Measurements from ENCODE around the gene FGF2. TPM values are rescaled to one million over a fixed set of nuclear protein-coding genes. Genes with fewer than 3 reads are reported as not detected.

Gene FGF2
- total RNA-seq, 1 donor from 2014 or later = 20.8 TPM

DNA sequence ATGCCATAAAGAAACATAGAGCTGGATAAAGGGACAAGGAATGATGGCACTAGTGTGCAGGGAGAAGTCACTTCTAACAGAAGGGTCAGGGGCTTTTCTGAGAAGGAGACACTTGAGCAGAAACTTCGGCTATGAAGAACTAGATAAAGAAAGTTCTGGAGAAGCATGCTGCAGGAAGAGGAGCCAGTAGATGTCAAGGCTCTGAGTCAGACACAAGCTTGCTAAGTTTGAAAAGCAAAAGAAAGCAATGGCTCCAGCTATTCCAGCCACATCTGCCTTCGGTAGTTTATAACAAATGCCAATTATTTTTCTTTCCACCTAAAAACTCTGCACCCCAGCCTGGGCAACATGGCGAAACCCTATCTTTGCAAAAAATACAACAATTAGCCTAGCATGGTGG, 88.3 kb downstream of the FGF2 start:
- Histone ChIP-seq H3K27me3 (no peaks in the 10 kb centered on the region), H3K27ac (no peak overlapping the region), H3K4me1 (no peaks in the 10 kb centered on the region), H3K9me3 (no peaks in the 10 kb centered on the region), H3K36me3 (no peaks in the 10 kb centered on the region), H3K4me3 (no peak overlapping the region)
- intact Hi-C loops (cut with DNase I) = loop anchor here (1.0 to 10.0 kb wide), 3 partner anchors 158 to 250 kb away; partner anchors contain the start of gene BBS12
- DNase-seq (ENCODE audit: low spot score in 2 of 2) = no peak
- TF ChIP-seq, protein P1, sequence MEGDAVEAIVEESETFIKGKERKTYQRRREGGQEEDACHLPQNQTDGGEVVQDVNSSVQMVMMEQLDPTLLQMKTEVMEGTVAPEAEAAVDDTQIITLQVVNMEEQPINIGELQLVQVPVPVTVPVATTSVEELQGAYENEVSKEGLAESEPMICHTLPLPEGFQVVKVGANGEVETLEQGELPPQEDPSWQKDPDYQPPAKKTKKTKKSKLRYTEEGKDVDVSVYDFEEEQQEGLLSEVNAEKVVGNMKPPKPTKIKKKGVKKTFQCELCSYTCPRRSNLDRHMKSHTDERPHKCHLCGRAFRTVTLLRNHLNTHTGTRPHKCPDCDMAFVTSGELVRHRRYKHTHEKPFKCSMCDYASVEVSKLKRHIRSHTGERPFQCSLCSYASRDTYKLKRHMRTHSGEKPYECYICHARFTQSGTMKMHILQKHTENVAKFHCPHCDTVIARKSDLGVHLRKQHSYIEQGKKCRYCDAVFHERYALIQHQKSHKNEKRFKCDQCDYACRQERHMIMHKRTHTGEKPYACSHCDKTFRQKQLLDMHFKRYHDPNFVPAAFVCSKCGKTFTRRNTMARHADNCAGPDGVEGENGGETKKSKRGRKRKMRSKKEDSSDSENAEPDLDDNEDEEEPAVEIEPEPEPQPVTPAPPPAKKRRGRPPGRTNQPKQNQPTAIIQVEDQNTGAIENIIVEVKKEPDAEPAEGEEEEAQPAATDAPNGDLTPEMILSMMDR (IDR thresholded peaks at IDR 0.05) = no peak

DNA sequence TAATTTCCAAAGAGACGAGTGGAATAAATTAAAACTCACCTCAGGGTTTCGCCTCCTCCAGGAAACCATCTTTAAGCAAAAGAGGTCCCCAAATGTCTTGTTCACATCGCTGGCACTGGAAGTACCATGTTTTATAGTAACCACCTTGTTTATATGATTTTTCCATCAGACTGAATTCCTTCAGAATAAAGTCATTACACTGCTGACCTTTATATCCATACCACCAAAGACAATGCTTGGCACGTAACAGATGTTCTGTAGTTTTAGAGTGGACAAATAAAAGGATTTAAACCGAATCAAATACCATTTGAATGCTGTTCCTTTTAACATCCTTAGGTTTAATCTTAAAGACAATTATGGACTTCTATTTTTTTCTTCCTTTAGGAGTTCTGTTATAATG, 91.1 kb downstream of the FGF2 start:
- intact Hi-C loops (cut with DNase I) = loop anchor here (10.0 kb wide), 1 partner anchor 253 kb away; no protein-coding TSS in a partner anchor
- no peaks in the 10 kb centered on the region for H3K9me3 ChIP-seq
- no peaks in the 10 kb centered on the region for H3K27me3 ChIP-seq
- no peaks in the 10 kb centered on the region for H3K36me3 ChIP-seq
- H3K27ac ChIP-seq = no peak overlapping the region
- H3K4me1 ChIP-seq = peaks cover 3 to 4% of the 10 kb centered on the region in 2 donors
- TF ChIP-seq, protein P1 (IDR thresholded peaks at IDR 0.05) = no peak
- no peak for DNase-seq (ENCODE audit: low spot score in 2 of 2)
- no peak overlapping the region for H3K4me3 ChIP-seq

DNA sequence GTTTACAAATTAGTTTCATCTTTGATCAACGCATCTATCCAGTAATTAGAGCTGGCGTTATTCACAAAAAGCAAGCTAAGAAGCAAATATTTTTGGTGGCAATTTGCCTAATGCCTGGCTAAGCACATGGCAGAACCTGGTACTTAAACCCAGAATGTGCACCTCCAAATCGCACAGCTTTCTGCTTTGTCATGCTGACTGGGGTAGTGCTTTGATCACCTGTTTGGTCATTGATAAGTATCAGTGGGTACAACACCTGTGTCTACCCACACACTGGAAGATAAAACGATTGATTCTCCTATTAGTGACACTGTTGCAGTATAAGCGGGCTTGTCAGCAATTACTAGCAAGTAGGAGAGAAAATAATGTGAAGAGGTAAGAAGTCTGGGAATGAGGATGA, 93.8 kb downstream of the FGF2 start:
- TF ChIP-seq, protein P1 (IDR thresholded peaks at IDR 0.05) = no peak
- Histone ChIP-seq H3K27ac (no peak overlapping the region), H3K36me3 (no peaks in the 10 kb centered on the region), H3K4me1 (peaks cover 4 to 12% of the 10 kb centered on the region in 2 donors), H3K4me3 (no peak overlapping the region), H3K27me3 (no peaks in the 10 kb centered on the region), H3K9me3 (no peaks in the 10 kb centered on the region)
- intact Hi-C loops (cut with DNase I) = loop anchor here (5.0 kb wide), 1 partner anchor 93 kb away; the partner anchor contains the start of gene FGF2
- no peak for DNase-seq (ENCODE audit: low spot score in 2 of 2)

GRCh38 chr4:122921300-122921699, 94.7 kb downstream of the FGF2 start:
- no peak for DNase-seq (ENCODE audit: low spot score in 2 of 2)
- H3K4me3 ChIP-seq = peak overlapping the region; percentile 76 to 85
- H3K27me3 ChIP-seq = no peaks in the 10 kb centered on the region
- TF ChIP-seq, protein P1 (IDR thresholded peaks at IDR 0.05) = no peak
- no peaks in the 10 kb centered on the region for H3K9me3 ChIP-seq
- peak overlapping the region; percentile 71 to 77 for H3K27ac ChIP-seq
- H3K4me1 ChIP-seq = peaks cover 4 to 12% of the 10 kb centered on the region in 2 donors
- H3K36me3 ChIP-seq = no peaks in the 10 kb centered on the region
- intact Hi-C loops (cut with DNase I) = loop anchor here (5.0 kb wide), 1 partner anchor 94 kb away; the partner anchor contains the start of gene FGF2

DNA sequence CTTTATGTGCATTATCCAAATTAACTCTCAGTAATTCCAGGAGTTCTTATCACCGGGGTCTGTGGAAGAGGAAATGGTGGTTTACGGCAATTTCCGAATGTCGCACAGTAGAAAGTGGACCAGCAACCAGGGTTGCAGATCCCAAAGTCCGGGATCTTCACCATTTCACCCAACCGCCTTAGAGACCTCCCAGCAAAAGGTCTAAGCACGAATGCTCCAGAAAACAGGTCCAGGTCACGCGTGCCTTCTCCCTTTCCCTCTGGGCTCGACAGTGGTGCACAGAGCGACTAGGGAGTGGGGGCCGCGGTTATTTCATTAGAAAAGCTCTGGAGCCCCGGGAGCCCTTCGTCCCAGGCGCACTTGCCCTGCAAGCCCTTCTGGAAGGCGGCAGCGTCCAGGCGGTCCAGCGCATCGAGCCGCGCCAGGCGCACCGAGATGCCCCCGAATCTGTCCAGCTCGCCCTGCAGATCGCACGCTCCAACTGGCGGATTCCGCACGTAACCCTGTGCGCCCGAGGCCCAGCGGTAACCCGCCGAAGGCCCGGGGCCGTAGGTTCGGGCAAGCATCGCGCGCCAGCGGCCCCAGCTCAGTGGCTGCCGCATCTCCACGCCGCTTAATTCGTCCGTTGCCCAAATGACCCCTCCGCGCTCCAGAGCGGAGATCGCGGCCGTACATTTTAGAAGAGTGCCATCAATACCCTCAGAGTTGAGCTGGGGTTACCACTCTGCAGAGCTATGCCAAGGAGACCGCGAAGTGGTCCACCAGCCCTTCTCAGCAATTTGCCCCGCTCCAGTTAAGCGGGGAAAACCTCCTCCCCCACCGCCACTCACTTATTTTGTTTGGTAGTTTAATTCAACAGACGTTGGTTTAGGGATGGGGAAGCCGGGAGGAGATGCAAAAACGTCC, 95.6 kb downstream of the FGF2 start, which contains the start of gene NUDT6:
Gene NUDT6, minus strand, starts transcription at position 627 of the 906 bp plus-strand sequence. Its CDS starts 25 bp downstream, at position 602.
- peak within 1 kb of the TSS; percentile 71 to 77 for H3K27ac ChIP-seq
- intact Hi-C loops (cut with DNase I) = loop anchor here (2.0 to 5.0 kb wide), 3 partner anchors 95 to 189 kb away; partner anchors contain the start of genes BBS12 and FGF2
- H3K27me3 ChIP-seq = no peaks in the 10 kb centered on the region
- H3K36me3 ChIP-seq = no peaks in the 10 kb centered on the region
- TF ChIP-seq, protein P1 (IDR thresholded peaks at IDR 0.05) = no peak
- no peaks in the 10 kb centered on the region for H3K9me3 ChIP-seq
- DNase-seq (ENCODE audit: low spot score in 2 of 2) = peak in 1 of 2 donors; percentile 76
- H3K4me1 ChIP-seq = peaks cover 4 to 12% of the 10 kb centered on the region in 2 donors
- peak within 1 kb of the TSS; percentile 76 to 85 for H3K4me3 ChIP-seq
